HepG2 (cell line): ENCODE results near the gene PAXX.

Experiments used
- KIAA2018 ChIP-seq: sonication (generic); formaldehyde crosslinking; IDR thresholded peaks from 2 replicates; pipeline ENCODE4 v1.5.0; 2020; ENCODE audit warnings: mild to moderate bottlenecking, missing genetic modification reagents, borderline replicate concordance
- SRF ChIP-seq: IDR thresholded peaks from 2 replicates; pipeline ENCODE4 v1.6.1; 2011; ENCODE audit warnings: mild to moderate bottlenecking, low read depth, low read length, moderate library complexity
- ZNF18 ChIP-seq: sonication (generic); formaldehyde crosslinking; IDR thresholded peaks from 2 replicates; pipeline ENCODE4 v1.8.0; 2022; ENCODE audit warnings: mild to moderate bottlenecking, missing genetic modification reagents; ENCODE audit not compliant: insufficient replicate concordance

- TF ChIP-seq ZNF18 (CRISPR knock-in tag) (no peak), KIAA2018 (no peak), SRF (no peak)
Observed at GRCh38 chr9:137008312-137008711, 16.1 kb downstream of the PAXX start.
